ENCODE data around the gene SCIN.

The SCIN gene

DNA sequence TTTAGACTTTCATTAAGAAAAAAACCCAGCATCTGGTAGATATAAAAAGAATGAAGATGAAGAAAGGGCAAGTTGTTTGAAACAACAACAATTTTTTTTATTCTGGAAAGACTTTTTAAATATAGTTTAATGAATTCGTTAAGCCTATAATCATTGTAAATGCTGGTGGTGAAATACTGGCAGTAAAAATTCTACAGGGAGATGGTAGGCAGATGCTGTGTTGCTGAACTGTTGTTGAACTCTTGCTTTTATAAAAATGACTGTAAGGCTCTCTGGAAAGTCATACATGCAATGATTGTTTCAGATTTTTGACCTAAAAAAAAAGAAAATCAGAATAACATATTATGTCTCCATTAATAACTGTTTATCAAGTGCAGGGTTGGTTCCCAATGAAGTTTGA lies 39.0 kb downstream of the SCIN start:
- Histone ChIP-seq H3K4me1 (ENCODE audit: control insufficient read depth in 1 of 2, insufficient read depth in 2 of 2, low read length in 2 of 2) (no peaks in the 10 kb centered on the region), H3K23ac (ENCODE audit: low read length) (no peak overlapping the region), H2BK120ac (ENCODE audit: insufficient read depth, low read length, poor library complexity) (no peak overlapping the region), H4K12ac (ENCODE audit: low read depth, low read length) (no peak overlapping the region), H3K4ac (ENCODE audit: low read depth, low read length) (no peak overlapping the region), H4K8ac (ENCODE audit: low read depth, low read length) (no peak overlapping the region), H3K14ac (ENCODE audit: low read length) (no peak overlapping the region), H3K18ac (ENCODE audit: low read length) (no peak overlapping the region), H3K27me3 (ENCODE audit: insufficient read depth, low read length) (no peaks in the 10 kb centered on the region), H3K27ac (ENCODE audit: low read depth, low read length) (no peak overlapping the region), H3K9ac (ENCODE audit: low read length) (no peak overlapping the region), H3K4me3 (ENCODE audit: low read depth, low read length) (no peak overlapping the region), H3K79me2 (ENCODE audit: control insufficient read depth, insufficient read depth, low read length, poor library complexity) (no peaks in the 10 kb centered on the region), H3K79me1 (ENCODE audit: low read length) (no peaks in the 10 kb centered on the region), H2BK5ac (ENCODE audit: low read depth, low read length, poor library complexity) (no peak overlapping the region), H3K4me2 (ENCODE audit: low read length) (no peak overlapping the region), H3K9me3 (ENCODE audit: insufficient read depth, low read depth, low read length) (no peaks in the 10 kb centered on the region), H2AFZ (ENCODE audit: insufficient read depth, low read length, poor library complexity) (no peak overlapping the region), H3K36me3 (ENCODE audit: control insufficient read depth in 1 of 2, insufficient read depth in 2 of 2, low read length in 2 of 2) (no peaks in the 10 kb centered on the region), H2AK5ac (ENCODE audit: low read length) (no peak overlapping the region), H4K91ac (ENCODE audit: low read depth, low read length) (no peak overlapping the region), H2BK12ac (ENCODE audit: low read length) (no peak overlapping the region)
- DNase-seq, result no peak
- WGBS (ENCODE audit: extremely low coverage, insufficient coverage, insufficient read length), result no CpG with 5 or more reads among the region's 1 CpG

DNA sequence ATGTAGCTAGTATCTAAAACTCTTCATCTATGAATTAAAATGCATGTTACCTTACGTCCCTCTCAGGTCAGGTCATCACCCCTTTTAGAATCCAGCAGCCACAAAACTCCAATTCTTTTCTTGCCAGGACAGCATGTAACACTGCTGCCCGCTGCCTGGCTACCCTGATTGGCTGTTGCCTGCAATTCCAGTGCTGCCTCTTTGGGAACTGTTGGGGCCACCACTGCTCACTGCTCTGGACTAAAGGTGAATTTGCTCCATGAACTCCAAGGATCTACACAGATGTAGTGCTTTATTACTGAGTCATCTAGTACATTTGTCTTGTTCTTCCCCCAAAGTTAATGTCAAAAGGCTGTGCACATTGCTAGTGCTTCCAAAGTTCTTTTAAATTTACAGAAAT lies 40.4 kb downstream of the SCIN start:
- Histone ChIP-seq H3K27ac (ENCODE audit: low read depth, low read length) (no peak overlapping the region), H3K4me1 (ENCODE audit: control insufficient read depth in 1 of 2, insufficient read depth in 2 of 2, low read length in 2 of 2) (no peaks in the 10 kb centered on the region), H3K4me2 (ENCODE audit: low read length) (no peak overlapping the region), H3K9me3 (ENCODE audit: insufficient read depth, low read depth, low read length) (no peaks in the 10 kb centered on the region), H2AFZ (ENCODE audit: insufficient read depth, low read length, poor library complexity) (no peak overlapping the region), H4K12ac (ENCODE audit: low read depth, low read length) (no peak overlapping the region), H4K8ac (ENCODE audit: low read depth, low read length) (no peak overlapping the region), H3K9ac (ENCODE audit: low read length) (no peak overlapping the region), H3K18ac (ENCODE audit: low read length) (no peak overlapping the region), H3K27me3 (ENCODE audit: insufficient read depth, low read length) (no peaks in the 10 kb centered on the region), H2AK5ac (ENCODE audit: low read length) (no peak overlapping the region), H3K79me1 (ENCODE audit: low read length) (no peaks in the 10 kb centered on the region), H3K36me3 (ENCODE audit: control insufficient read depth in 1 of 2, insufficient read depth in 2 of 2, low read length in 2 of 2) (no peaks in the 10 kb centered on the region), H2BK120ac (ENCODE audit: insufficient read depth, low read length, poor library complexity) (no peak overlapping the region), H4K91ac (ENCODE audit: low read depth, low read length) (no peak overlapping the region), H3K4me3 (ENCODE audit: low read depth, low read length) (no peak overlapping the region), H3K79me2 (ENCODE audit: control insufficient read depth, insufficient read depth, low read length, poor library complexity) (no peaks in the 10 kb centered on the region), H3K14ac (ENCODE audit: low read length) (no peak overlapping the region), H2BK12ac (ENCODE audit: low read length) (no peak overlapping the region), H3K23ac (ENCODE audit: low read length) (no peak overlapping the region), H2BK5ac (ENCODE audit: low read depth, low read length, poor library complexity) (no peak overlapping the region), H3K4ac (ENCODE audit: low read depth, low read length) (no peak overlapping the region)
- DNase-seq, result no peak
- WGBS (ENCODE audit: extremely low coverage, insufficient coverage, insufficient read length), result no CpG with 5 or more reads among the region's 2 CpGs

DNA sequence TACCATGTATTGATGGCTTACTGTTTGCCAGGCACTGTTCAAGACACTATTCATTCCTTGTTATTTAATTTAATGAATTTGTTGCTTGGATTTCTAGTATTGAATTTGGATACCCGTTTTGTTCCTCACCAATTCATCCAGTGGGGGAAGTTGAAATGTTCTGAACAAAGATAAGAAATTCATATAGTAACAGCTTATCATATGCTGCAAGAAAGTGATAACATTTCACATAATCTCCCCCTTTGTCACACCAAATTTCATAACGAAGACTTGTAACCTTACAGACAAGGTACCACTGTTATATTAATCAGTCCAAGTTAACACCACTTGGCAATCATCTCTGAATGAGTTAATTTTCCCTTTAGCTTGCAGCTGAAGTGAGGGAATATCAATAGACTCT lies 42.1 kb downstream of the SCIN start:
- Histone ChIP-seq H4K91ac (ENCODE audit: low read depth, low read length) (no peak overlapping the region), H3K4me3 (ENCODE audit: low read depth, low read length) (no peak overlapping the region), H3K79me2 (ENCODE audit: control insufficient read depth, insufficient read depth, low read length, poor library complexity) (no peaks in the 10 kb centered on the region), H3K18ac (ENCODE audit: low read length) (no peak overlapping the region), H3K79me1 (ENCODE audit: low read length) (no peaks in the 10 kb centered on the region), H3K9me3 (ENCODE audit: insufficient read depth, low read depth, low read length) (no peaks in the 10 kb centered on the region), H3K27ac (ENCODE audit: low read depth, low read length) (no peak overlapping the region), H3K9ac (ENCODE audit: low read length) (no peak overlapping the region), H3K4me2 (ENCODE audit: low read length) (no peak overlapping the region), H3K27me3 (ENCODE audit: insufficient read depth, low read length) (no peaks in the 10 kb centered on the region), H2AFZ (ENCODE audit: insufficient read depth, low read length, poor library complexity) (no peak overlapping the region), H2AK5ac (ENCODE audit: low read length) (no peak overlapping the region), H2BK5ac (ENCODE audit: low read depth, low read length, poor library complexity) (no peak overlapping the region), H3K36me3 (ENCODE audit: control insufficient read depth in 1 of 2, insufficient read depth in 2 of 2, low read length in 2 of 2) (no peaks in the 10 kb centered on the region), H3K23ac (ENCODE audit: low read length) (no peak overlapping the region), H3K4ac (ENCODE audit: low read depth, low read length) (no peak overlapping the region), H4K8ac (ENCODE audit: low read depth, low read length) (no peak overlapping the region), H2BK120ac (ENCODE audit: insufficient read depth, low read length, poor library complexity) (no peak overlapping the region), H3K14ac (ENCODE audit: low read length) (no peak overlapping the region), H4K12ac (ENCODE audit: low read depth, low read length) (no peak overlapping the region), H2BK12ac (ENCODE audit: low read length) (no peak overlapping the region), H3K4me1 (ENCODE audit: control insufficient read depth in 1 of 2, insufficient read depth in 2 of 2, low read length in 2 of 2) (no peaks in the 10 kb centered on the region)
- no CpG with 5 or more reads among the region's 2 CpGs for WGBS (ENCODE audit: extremely low coverage, insufficient coverage, insufficient read length)
- no peak for DNase-seq

DNA sequence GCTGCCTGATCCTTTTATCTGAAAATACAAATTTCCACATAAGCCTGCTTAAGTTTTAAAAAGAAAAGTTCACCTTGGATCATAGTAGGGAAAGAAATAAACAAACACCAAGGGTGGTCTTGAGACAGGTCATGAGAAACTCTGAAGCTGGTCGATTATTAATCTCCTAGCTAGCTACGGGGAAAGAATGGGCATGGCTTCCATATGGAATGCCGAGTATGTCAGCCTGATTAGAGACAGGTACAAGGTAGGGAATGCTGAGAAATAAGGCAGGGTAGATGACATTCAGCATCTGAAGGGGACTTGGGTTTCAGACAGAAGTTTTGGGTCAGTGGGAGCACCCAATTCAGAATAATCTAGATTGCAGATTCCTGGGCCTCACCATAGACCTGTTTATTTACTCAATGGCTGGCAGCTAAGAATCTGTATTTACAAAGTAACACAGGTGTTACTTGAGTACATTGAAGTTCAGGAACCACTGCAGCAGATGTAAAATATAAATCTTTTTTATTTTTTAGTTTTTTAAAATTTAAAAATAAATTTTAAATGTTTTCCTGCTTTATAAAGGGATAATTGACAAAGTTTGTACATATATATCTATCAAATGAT lies 49.0 kb downstream of the SCIN start:
- Histone ChIP-seq H3K4me2 (ENCODE audit: low read length) (no peak overlapping the region), H2AFZ (ENCODE audit: insufficient read depth, low read length, poor library complexity) (no peak overlapping the region), H3K79me1 (ENCODE audit: low read length) (no peaks in the 10 kb centered on the region), H3K4ac (ENCODE audit: low read depth, low read length) (no peak overlapping the region), H3K4me3 (ENCODE audit: low read depth, low read length) (no peak overlapping the region), H2AK5ac (ENCODE audit: low read length) (no peak overlapping the region), H3K36me3 (ENCODE audit: control insufficient read depth in 1 of 2, insufficient read depth in 2 of 2, low read length in 2 of 2) (no peaks in the 10 kb centered on the region), H4K12ac (ENCODE audit: low read depth, low read length) (no peak overlapping the region), H4K91ac (ENCODE audit: low read depth, low read length) (no peak overlapping the region), H2BK5ac (ENCODE audit: low read depth, low read length, poor library complexity) (no peak overlapping the region), H3K27me3 (ENCODE audit: insufficient read depth, low read length) (no peaks in the 10 kb centered on the region), H2BK120ac (ENCODE audit: insufficient read depth, low read length, poor library complexity) (no peak overlapping the region), H3K9ac (ENCODE audit: low read length) (no peak overlapping the region), H3K27ac (ENCODE audit: low read depth, low read length) (no peak overlapping the region), H3K9me3 (ENCODE audit: insufficient read depth, low read depth, low read length) (no peaks in the 10 kb centered on the region), H3K79me2 (ENCODE audit: control insufficient read depth, insufficient read depth, low read length, poor library complexity) (no peaks in the 10 kb centered on the region), H3K23ac (ENCODE audit: low read length) (no peak overlapping the region), H3K4me1 (ENCODE audit: control insufficient read depth in 1 of 2, insufficient read depth in 2 of 2, low read length in 2 of 2) (no peaks in the 10 kb centered on the region), H4K8ac (ENCODE audit: low read depth, low read length) (no peak overlapping the region), H3K18ac (ENCODE audit: low read length) (no peak overlapping the region), H3K14ac (ENCODE audit: low read length) (no peak overlapping the region), H2BK12ac (ENCODE audit: low read length) (no peak overlapping the region)
- peak in 1 of 2 donors; percentile 16 for DNase-seq
- no CpG with 5 or more reads among the region's 3 CpGs for WGBS (ENCODE audit: extremely low coverage, insufficient coverage, insufficient read length)

Data from trophoblast cell (in vitro differentiated cells and primary cell).